ENCODE results near the gene C1orf105. TPM values are rescaled to one million over a fixed set of nuclear protein-coding genes. Genes with fewer than 3 reads are reported as not detected.

The C1orf105 gene
- total and polyA plus RNA-seq, 2 of the 13 experiments (the other 11 are each of a cell fraction or from before 2014, with no cell fraction given) = 0.15 to 0.45 TPM

DNA sequence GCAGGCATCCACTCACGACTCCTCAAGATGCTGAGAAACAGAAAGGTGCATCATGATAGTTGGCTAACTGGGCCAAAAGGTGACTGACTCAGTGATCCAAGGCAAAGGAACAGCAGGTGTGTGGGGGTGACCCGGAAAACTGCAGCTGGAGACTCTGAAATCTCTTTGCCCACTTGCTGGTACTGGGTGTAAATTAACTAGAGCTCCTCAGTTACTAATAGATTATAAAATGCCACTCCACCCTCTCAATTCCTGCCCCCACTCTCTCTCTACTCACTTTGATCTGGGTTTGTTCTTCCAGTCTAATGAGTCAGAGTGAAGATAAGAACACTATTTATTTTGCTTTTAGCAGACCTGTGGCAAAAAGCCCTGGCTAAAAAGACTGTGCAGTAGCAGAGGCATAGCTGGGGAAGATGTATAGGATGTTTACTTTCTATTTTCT lies 30.5 kb downstream of the C1orf105 start (continued):
- TF ChIP-seq, protein P1, sequence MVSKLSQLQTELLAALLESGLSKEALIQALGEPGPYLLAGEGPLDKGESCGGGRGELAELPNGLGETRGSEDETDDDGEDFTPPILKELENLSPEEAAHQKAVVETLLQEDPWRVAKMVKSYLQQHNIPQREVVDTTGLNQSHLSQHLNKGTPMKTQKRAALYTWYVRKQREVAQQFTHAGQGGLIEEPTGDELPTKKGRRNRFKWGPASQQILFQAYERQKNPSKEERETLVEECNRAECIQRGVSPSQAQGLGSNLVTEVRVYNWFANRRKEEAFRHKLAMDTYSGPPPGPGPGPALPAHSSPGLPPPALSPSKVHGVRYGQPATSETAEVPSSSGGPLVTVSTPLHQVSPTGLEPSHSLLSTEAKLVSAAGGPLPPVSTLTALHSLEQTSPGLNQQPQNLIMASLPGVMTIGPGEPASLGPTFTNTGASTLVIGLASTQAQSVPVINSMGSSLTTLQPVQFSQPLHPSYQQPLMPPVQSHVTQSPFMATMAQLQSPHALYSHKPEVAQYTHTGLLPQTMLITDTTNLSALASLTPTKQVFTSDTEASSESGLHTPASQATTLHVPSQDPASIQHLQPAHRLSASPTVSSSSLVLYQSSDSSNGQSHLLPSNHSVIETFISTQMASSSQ (IDR thresholded peaks at IDR 0.05; ENCODE audit: low read depth) = peak; percentile 54; the same call in 1 of the 2 replicates
- TF ChIP-seq, protein P1 (CRISPR knock-in tag; IDR thresholded peaks at IDR 0.05; ENCODE audit: borderline replicate concordance) = no peak
- TF ChIP-seq, protein P2, sequence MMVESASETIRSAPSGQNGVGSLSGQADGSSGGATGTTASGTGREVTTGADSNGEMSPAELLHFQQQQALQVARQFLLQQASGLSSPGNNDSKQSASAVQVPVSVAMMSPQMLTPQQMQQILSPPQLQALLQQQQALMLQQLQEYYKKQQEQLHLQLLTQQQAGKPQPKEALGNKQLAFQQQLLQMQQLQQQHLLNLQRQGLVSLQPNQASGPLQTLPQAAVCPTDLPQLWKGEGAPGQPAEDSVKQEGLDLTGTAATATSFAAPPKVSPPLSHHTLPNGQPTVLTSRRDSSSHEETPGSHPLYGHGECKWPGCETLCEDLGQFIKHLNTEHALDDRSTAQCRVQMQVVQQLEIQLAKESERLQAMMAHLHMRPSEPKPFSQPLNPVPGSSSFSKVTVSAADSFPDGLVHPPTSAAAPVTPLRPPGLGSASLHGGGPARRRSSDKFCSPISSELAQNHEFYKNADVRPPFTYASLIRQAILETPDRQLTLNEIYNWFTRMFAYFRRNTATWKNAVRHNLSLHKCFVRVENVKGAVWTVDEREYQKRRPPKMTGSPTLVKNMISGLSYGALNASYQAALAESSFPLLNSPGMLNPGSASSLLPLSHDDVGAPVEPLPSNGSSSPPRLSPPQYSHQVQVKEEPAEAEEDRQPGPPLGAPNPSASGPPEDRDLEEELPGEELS (CRISPR knock-in tag; IDR thresholded peaks at IDR 0.05) = 0 out of 2 replicates have a peak, but pooled peaks have one; percentile 36
- TF ChIP-seq, protein P3, sequence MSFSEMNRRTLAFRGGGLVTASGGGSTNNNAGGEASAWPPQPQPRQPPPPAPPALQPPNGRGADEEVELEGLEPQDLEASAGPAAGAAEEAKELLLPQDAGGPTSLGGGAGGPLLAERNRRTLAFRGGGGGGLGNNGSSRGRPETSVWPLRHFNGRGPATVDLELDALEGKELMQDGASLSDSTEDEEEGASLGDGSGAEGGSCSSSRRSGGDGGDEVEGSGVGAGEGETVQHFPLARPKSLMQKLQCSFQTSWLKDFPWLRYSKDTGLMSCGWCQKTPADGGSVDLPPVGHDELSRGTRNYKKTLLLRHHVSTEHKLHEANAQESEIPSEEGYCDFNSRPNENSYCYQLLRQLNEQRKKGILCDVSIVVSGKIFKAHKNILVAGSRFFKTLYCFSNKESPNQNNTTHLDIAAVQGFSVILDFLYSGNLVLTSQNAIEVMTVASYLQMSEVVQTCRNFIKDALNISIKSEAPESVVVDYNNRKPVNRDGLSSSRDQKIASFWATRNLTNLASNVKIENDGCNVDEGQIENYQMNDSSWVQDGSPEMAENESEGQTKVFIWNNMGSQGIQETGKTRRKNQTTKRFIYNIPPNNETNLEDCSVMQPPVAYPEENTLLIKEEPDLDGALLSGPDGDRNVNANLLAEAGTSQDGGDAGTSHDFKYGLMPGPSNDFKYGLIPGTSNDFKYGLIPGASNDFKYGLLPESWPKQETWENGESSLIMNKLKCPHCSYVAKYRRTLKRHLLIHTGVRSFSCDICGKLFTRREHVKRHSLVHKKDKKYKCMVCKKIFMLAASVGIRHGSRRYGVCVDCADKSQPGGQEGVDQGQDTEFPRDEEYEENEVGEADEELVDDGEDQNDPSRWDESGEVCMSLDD (CRISPR knock-in tag; IDR thresholded peaks at IDR 0.05; ENCODE audit: borderline replicate concordance) = no peak
- peak; percentile 73; the same call in 1 of the 2 replicates for TF ChIP-seq FOSL1 (CRISPR knock-in tag; IDR thresholded peaks at IDR 0.05; ENCODE audit: borderline replicate concordance)
- peak in 1 of 2 experiments; percentile 79; a peak in 2 of 4 replicates for TF ChIP-seq EP300 (IDR thresholded peaks at IDR 0.05; ENCODE audit: low read depth in 2 of 2, low read length in 2 of 2)
- TF ChIP-seq EP300 (CRISPR knock-in tag; IDR thresholded peaks at IDR 0.05; ENCODE audit: borderline replicate concordance) = peak; percentile 40; the same call in 1 of the 2 replicates
- TF ChIP-seq ZNF761 (CRISPR knock-in tag; conservative IDR thresholded peaks at IDR 0.05) = no peak
- no peak for TF ChIP-seq CHD4 (IDR thresholded peaks at IDR 0.05; ENCODE audit: borderline replicate concordance, low read length)
- no peak for TF ChIP-seq SNRNP70 (IDR thresholded peaks at IDR 0.05; ENCODE audit: low read depth, low read length)
- TF ChIP-seq ISL2 (CRISPR knock-in tag; IDR thresholded peaks at IDR 0.05) = peak; percentile 79
- no peak for TF ChIP-seq HOXA9 (CRISPR knock-in tag; IDR thresholded peaks at IDR 0.05; ENCODE audit: borderline replicate concordance)
- peak; percentile 68; the same call in 1 of the 2 replicates for TF ChIP-seq TBX3 (IDR thresholded peaks at IDR 0.05; ENCODE audit: borderline replicate concordance)
- no peak for TF ChIP-seq ZNF121 (CRISPR knock-in tag; IDR thresholded peaks at IDR 0.05)
- TF ChIP-seq HMG20A (CRISPR knock-in tag; IDR thresholded peaks at IDR 0.05; ENCODE audit: borderline replicate concordance) = peak; percentile 65; the same call in 1 of the 2 replicates
- TF ChIP-seq NCOA2 (CRISPR knock-in tag; IDR thresholded peaks at IDR 0.05) = peak; percentile 40; the same call in 1 of the 2 replicates
- TF ChIP-seq CBX5 (CRISPR knock-in tag; IDR thresholded peaks at IDR 0.05; ENCODE audit: borderline replicate concordance) = no peak
- TF ChIP-seq NR2F6 (IDR thresholded peaks at IDR 0.05) = no peak; the same call in 1 of the 2 replicates
- peak; percentile 32; the same call in 1 of the 2 replicates for TF ChIP-seq NR2F6 (CRISPR knock-in tag; IDR thresholded peaks at IDR 0.05)
- no peak for TF ChIP-seq ZNF143 (CRISPR knock-in tag; IDR thresholded peaks at IDR 0.05)
- TF ChIP-seq NR2F2 (IDR thresholded peaks at IDR 0.05; ENCODE audit: borderline replicate concordance, low read depth) = 0 out of 2 replicates have a peak, but pooled peaks have one; percentile 50
- TF ChIP-seq ZNF629 (CRISPR knock-in tag; conservative IDR thresholded peaks at IDR 0.05) = no peak
- no peak for TF ChIP-seq ZNF607 (CRISPR knock-in tag; IDR thresholded peaks at IDR 0.05; ENCODE audit: borderline replicate concordance)

All from HepG2 (cell line).